A673 (cell line): ENCODE results near the gene NDUFS1.

Experiments used
- EZH2 ChIP-seq: fragments of 200-600 bp; sonication (generic); IDR thresholded peaks from 2 replicates; pipeline ENCODE4 v1.6.1; 2017; ENCODE audit warnings: borderline replicate concordance, low read depth, mild to moderate bottlenecking, mixed read lengths, antibody characterized with exemption, low read length; ENCODE audit not compliant: poor library complexity, severe bottlenecking
- TF ChIP-seq, protein P1 (sequence below): fragments of 300-800, 200-600 bp; sonication (generic); conservative IDR thresholded peaks from 2 replicates; pipeline ENCODE4 v1.5.1; 2017; ENCODE audit warnings: low read depth, mild to moderate bottlenecking, antibody characterized with exemption, low read length, moderate library complexity, mixed read lengths

DNA sequence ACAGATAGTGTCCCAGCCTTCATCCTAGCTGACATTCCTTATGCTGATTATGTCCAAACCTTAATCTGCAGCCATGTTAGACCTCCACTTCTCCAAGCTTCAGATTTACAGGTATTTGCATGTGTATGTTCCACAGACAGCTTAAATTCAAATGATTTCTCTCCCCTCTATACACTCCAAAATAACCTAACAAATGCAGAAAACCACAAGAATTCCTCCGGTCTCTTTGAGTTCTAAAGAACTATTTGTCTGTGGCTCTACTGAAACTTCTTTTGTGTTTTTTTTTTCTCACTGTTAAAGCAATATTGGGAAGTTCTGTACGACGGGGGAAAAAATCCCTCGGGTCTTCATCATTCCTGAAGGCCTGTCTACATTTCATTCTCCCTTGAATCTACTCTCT is 8.6 kb downstream of the NDUFS1 start:
- TF ChIP-seq, protein P1, sequence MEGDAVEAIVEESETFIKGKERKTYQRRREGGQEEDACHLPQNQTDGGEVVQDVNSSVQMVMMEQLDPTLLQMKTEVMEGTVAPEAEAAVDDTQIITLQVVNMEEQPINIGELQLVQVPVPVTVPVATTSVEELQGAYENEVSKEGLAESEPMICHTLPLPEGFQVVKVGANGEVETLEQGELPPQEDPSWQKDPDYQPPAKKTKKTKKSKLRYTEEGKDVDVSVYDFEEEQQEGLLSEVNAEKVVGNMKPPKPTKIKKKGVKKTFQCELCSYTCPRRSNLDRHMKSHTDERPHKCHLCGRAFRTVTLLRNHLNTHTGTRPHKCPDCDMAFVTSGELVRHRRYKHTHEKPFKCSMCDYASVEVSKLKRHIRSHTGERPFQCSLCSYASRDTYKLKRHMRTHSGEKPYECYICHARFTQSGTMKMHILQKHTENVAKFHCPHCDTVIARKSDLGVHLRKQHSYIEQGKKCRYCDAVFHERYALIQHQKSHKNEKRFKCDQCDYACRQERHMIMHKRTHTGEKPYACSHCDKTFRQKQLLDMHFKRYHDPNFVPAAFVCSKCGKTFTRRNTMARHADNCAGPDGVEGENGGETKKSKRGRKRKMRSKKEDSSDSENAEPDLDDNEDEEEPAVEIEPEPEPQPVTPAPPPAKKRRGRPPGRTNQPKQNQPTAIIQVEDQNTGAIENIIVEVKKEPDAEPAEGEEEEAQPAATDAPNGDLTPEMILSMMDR: no peak
- TF ChIP-seq EZH2: no peak
